GM12878 (cell line): ENCODE results near the gene PLSCR1.

ENCODE experiments used
- CTCF ChIP-seq, 3 experiments: IDR thresholded peaks in 2 of 3; conservative IDR thresholded peaks in 1 of 3; 2 replicates each; pipeline ENCODE4 v1.5.1; 2011; ENCODE audit warnings: low read depth in 3 of 3, low read length in 3 of 3, mild to moderate bottlenecking in 3 of 3, control low read depth in 2 of 3, moderate library complexity in 2 of 3, inconsistent platforms in 1 of 3, mixed read lengths in 1 of 3; ENCODE audit not compliant: control insufficient read depth in 2 of 3, insufficient read depth in 1 of 3; ENCODE audit errors: extremely low read depth in 1 of 3
- JUND ChIP-seq: IDR thresholded peaks from 2 replicates; pipeline ENCODE4 v1.6.1; 2012; ENCODE audit warnings: low read depth, mild to moderate bottlenecking, low read length, improper control_type of control experiment, moderate library complexity

DNA sequence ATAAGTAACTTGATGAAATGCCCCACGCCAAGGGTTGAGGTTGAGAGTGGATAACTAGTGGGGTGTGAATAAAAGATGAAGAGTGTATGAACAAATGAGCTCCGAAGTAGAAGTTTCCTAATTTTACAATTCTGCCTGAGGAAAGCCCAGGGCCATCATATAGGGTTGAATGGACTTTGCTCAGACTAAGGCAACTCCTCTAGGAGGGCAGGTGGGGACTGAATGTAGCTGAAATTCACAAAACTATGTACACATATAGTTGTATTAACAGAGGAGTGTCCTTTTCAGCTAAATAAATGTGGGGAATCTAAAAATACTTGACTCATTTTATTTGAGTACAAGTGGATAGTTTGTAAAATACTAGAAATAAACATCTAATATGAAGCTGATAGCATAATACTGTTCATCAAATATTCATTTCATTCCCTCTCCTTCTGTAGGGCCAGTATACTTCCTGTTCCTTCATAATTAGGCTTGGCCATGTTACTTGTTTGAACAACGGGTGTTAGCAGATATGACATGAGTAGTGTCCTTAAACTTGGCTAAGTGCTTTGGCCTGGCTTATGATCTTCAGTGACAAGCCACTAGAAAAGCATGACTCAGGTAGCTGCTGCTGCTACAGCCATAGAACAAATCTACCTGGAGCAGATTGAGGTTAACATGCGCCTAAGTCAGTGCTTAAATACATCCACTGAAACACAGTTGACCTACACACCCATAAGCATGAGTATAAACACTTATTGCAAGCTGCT, 26.5 kb downstream of the PLSCR1 start:
- TF ChIP-seq JUND = no peak
- no peak for TF ChIP-seq CTCF (IDR thresholded peaks at IDR 0.05 in 2 of 3, conservative IDR thresholded peaks at IDR 0.05 in 1 of 3; ENCODE audit: control insufficient read depth in 2 of 3, extremely low read depth in 1 of 3, insufficient read depth in 1 of 3, low read depth in 3 of 3, low read length in 3 of 3)
